Liver (tissue), 9 donors: ENCODE measurements around the gene HSPA1B. TPM values are rescaled to one million over a fixed set of nuclear protein-coding genes. Genes with fewer than 3 reads are reported as not detected.

Source experiments
- DNase-seq: peaks from one replicate; pipeline ENCODE4 v3.0.0-alpha.2; 2017; ENCODE audit warnings: low spot score
- H3K27ac ChIP-seq, 2 donors: one replicate each; pipeline ENCODE4 v1.7.0; 2013; ENCODE audit warnings: inconsistent platforms in 2 of 2, low read length in 2 of 2, control low read depth in 1 of 2, low read depth in 1 of 2, mild to moderate bottlenecking in 1 of 2
- H3K27me3 ChIP-seq, 4 donors: one replicate each; pipeline versions ENCODE4 v1.6.1 to v1.7.0; 2013; ENCODE audit warnings: low read length in 3 of 4, inconsistent platforms in 1 of 4, mild to moderate bottlenecking in 1 of 4, moderate library complexity in 1 of 4; ENCODE audit not compliant: control insufficient read depth in 4 of 4, insufficient read depth in 4 of 4
- H3K36me3 ChIP-seq, 4 donors: one replicate each; pipeline versions ENCODE4 v1.6.1 to v1.7.0; 2013; ENCODE audit warnings: low read length in 3 of 4, mild to moderate bottlenecking in 3 of 4, low read depth in 1 of 4, moderate library complexity in 1 of 4; ENCODE audit not compliant: control insufficient read depth in 4 of 4, insufficient read depth in 3 of 4
- H3K4me1 ChIP-seq, 4 donors: one replicate each; pipeline versions ENCODE4 v1.6.1 to v1.7.0; 2013; ENCODE audit warnings: low read length in 3 of 4, mild to moderate bottlenecking in 3 of 4, moderate library complexity in 1 of 4; ENCODE audit not compliant: control insufficient read depth in 4 of 4, insufficient read depth in 4 of 4
- H3K4me3 ChIP-seq, 3 donors: one replicate each; pipeline versions ENCODE4 v1.6.1 to v1.7.0; 2013; ENCODE audit warnings: low read length in 3 of 3, control low read depth in 1 of 3, low read depth in 1 of 3, mild to moderate bottlenecking in 1 of 3
- H3K9ac ChIP-seq, 2 donors: one replicate each; pipeline ENCODE4 v1.7.0; 2013; ENCODE audit warnings: low read length in 2 of 2, mild to moderate bottlenecking in 2 of 2, moderate library complexity in 2 of 2, control low read depth in 1 of 2, low read depth in 1 of 2
- H3K9me3 ChIP-seq, 4 donors: one replicate each; pipeline versions ENCODE4 v1.6.1 to v1.7.0; 2013; ENCODE audit warnings: low read length in 3 of 4; ENCODE audit not compliant: control insufficient read depth in 4 of 4
- EGR1 ChIP-seq, 2 donors: IDR thresholded peaks; 2 replicates each; pipeline ENCODE4 v1.6.1; 2016 to 2018; ENCODE audit warnings: antibody characterized with exemption in 2 of 2, low read depth in 2 of 2
- FOXA1 ChIP-seq: IDR thresholded peaks from 2 replicates; pipeline ENCODE4 v1.6.1; 2016; ENCODE audit warnings: antibody characterized with exemption
- FOXA2 ChIP-seq: IDR thresholded peaks from 2 replicates; pipeline ENCODE4 v1.6.1; 2016; ENCODE audit warnings: antibody characterized with exemption
- GABPA ChIP-seq, 2 donors: IDR thresholded peaks in 1 of 2; conservative IDR thresholded peaks in 1 of 2; 2 replicates each; pipeline ENCODE4 v1.6.1; 2016; ENCODE audit warnings: antibody characterized with exemption in 2 of 2, mild to moderate bottlenecking in 1 of 2, moderate library complexity in 1 of 2
- HNF4A ChIP-seq, 2 donors: conservative IDR thresholded peaks; 2 replicates each; pipeline ENCODE4 v1.6.1; 2016; ENCODE audit warnings: antibody characterized with exemption in 2 of 2, mild to moderate bottlenecking in 2 of 2
- HNF4G ChIP-seq: IDR thresholded peaks from 2 replicates; pipeline ENCODE4 v1.6.1; 2016; ENCODE audit warnings: antibody characterized with exemption
- JUND ChIP-seq, 2 donors: IDR thresholded peaks; 2 replicates each; pipeline ENCODE4 v1.6.1; 2016; ENCODE audit warnings: antibody characterized with exemption in 2 of 2
- NR2F2 ChIP-seq: IDR thresholded peaks from 2 replicates; pipeline ENCODE4 v1.6.1; 2016; ENCODE audit warnings: antibody characterized with exemption
- RAD21 ChIP-seq, 2 donors: IDR thresholded peaks; 2 replicates each; pipeline ENCODE4 v1.6.1; 2016; ENCODE audit warnings: antibody characterized with exemption in 2 of 2, mild to moderate bottlenecking in 2 of 2
- RXRA ChIP-seq, 2 donors: IDR thresholded peaks; 2 replicates each; pipeline ENCODE4 v1.6.1; 2017 to 2018; ENCODE audit warnings: antibody characterized with exemption in 2 of 2, mild to moderate bottlenecking in 1 of 2
- TAF1 ChIP-seq: conservative IDR thresholded peaks from 2 replicates; pipeline ENCODE4 v1.6.1; 2016; ENCODE audit warnings: antibody characterized with exemption, mild to moderate bottlenecking
- YY1 ChIP-seq: IDR thresholded peaks from 2 replicates; pipeline ENCODE4 v1.6.1; 2016; ENCODE audit warnings: antibody characterized with exemption, mild to moderate bottlenecking
- WGBS: extraction: QIAGEN DNeasy Blood & Tissue Kit; methylation state at CpG from one replicate; pipeline ENCODE4 v1.1.7; 2013; 5-methylcytosine and 5-hydroxymethylcytosine counted together
- polyA plus RNA-seq, 2 donors: library from polyadenylated mRNA; stranded (reverse) in 1 of 2; unstranded in 1 of 2; fragments of 200-250 nt in 1 of 2; fragments of >200 nt in 1 of 2; fragmentation: Nextera tagmentation in 1 of 2; extraction: Ambion mirVana in 1 of 2; gene quantifications; one replicate each; pipeline versions ENCODE4 v1.2.1 to v1.2.3, GENCODE V29; 2013 to 2015
- total RNA-seq, 2 donors: library from RNA; depleted of rRNA; stranded (reverse); fragments of >200 nt; gene quantifications; one replicate each; pipeline ENCODE4 v1.2.3, GENCODE V29; 2014
- TF ChIP-seq, protein P1 (sequence below): IDR thresholded peaks from 2 replicates; pipeline ENCODE4 v1.6.1; 2016; ENCODE audit warnings: antibody characterized with exemption
- TF ChIP-seq, protein P2 (sequence below): fragments of 150-350 bp; IDR thresholded peaks from 2 replicates; pipeline ENCODE4 v1.5.1; 2017; ENCODE audit warnings: improper control_type of control experiment, low read depth, low read length; ENCODE audit not compliant: missing input control
- TF ChIP-seq, protein P3 (sequence below): IDR thresholded peaks from 2 replicates; pipeline ENCODE4 v1.6.1; 2016; ENCODE audit warnings: antibody characterized with exemption, mild to moderate bottlenecking
- TF ChIP-seq, protein P4 (sequence below): IDR thresholded peaks from 2 replicates; pipeline ENCODE4 v1.6.1; 2016; ENCODE audit warnings: antibody characterized with exemption
- donor health status: healthy.
- donor health status: healthy.
- donor health status: healthy.
- donor health status: healthy.
- donor health status: healthy.

HSPA1B gene
- total and polyA plus RNA-seq, 4 donors: 9.5 to 165 (median 43.9) TPM

- H3K4me1 ChIP-seq: peaks cover 6 to 15% (median 14%) of the 10 kb centered on the region in 4 donors
- no peaks in the 10 kb centered on the region for H3K27me3 ChIP-seq
- no peak for DNase-seq
- 99% methylated on average over 8 of the region's 8 CpGs for WGBS
- H3K4me3 ChIP-seq: no peak overlapping the region
- TF ChIP-seq EGR1 (IDR thresholded peaks at IDR 0.05; ENCODE audit: low read depth in 2 of 2): no peak
- no peak for TF ChIP-seq FOXA1
- no peak for TF ChIP-seq RAD21 (IDR thresholded peaks at IDR 0.05)
- TF ChIP-seq YY1: no peak
- TF ChIP-seq RXRA (IDR thresholded peaks at IDR 0.05): no peak
- TF ChIP-seq, protein P1, sequence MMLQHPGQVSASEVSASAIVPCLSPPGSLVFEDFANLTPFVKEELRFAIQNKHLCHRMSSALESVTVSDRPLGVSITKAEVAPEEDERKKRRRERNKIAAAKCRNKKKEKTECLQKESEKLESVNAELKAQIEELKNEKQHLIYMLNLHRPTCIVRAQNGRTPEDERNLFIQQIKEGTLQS: no peak
- no peak for TF ChIP-seq TAF1
- TF ChIP-seq HNF4A (conservative IDR thresholded peaks at IDR 0.05): no peak
- TF ChIP-seq, protein P2, sequence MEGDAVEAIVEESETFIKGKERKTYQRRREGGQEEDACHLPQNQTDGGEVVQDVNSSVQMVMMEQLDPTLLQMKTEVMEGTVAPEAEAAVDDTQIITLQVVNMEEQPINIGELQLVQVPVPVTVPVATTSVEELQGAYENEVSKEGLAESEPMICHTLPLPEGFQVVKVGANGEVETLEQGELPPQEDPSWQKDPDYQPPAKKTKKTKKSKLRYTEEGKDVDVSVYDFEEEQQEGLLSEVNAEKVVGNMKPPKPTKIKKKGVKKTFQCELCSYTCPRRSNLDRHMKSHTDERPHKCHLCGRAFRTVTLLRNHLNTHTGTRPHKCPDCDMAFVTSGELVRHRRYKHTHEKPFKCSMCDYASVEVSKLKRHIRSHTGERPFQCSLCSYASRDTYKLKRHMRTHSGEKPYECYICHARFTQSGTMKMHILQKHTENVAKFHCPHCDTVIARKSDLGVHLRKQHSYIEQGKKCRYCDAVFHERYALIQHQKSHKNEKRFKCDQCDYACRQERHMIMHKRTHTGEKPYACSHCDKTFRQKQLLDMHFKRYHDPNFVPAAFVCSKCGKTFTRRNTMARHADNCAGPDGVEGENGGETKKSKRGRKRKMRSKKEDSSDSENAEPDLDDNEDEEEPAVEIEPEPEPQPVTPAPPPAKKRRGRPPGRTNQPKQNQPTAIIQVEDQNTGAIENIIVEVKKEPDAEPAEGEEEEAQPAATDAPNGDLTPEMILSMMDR: no peak
- TF ChIP-seq JUND (IDR thresholded peaks at IDR 0.05): no peak
- no peak overlapping the region for H3K27ac ChIP-seq
- no peaks in the 10 kb centered on the region for H3K9me3 ChIP-seq
- peaks cover 9 to 28% (median 12%) of the 10 kb centered on the region in 4 donors for H3K36me3 ChIP-seq
- H3K9ac ChIP-seq: no peak overlapping the region
These were observed 31.2 kb downstream of the HSPA1B start for GRCh38 chr6:31858707-31859106.

- H3K27me3 ChIP-seq: no peaks in the 10 kb centered on the region
These were observed 32.4 kb downstream of the HSPA1B start for GRCh38 chr6:31859923-31860322.

GRCh38 chr6:31860349-31860748, 32.8 kb downstream of the HSPA1B start:
- Histone ChIP-seq H3K27me3 (no peaks in the 10 kb centered on the region), H3K9ac (no peak overlapping the region), H3K4me3 (no peak overlapping the region), H3K27ac (no peak overlapping the region), H3K36me3 (peaks cover 9 to 28% (median 12%) of the 10 kb centered on the region in 4 donors), H3K9me3 (no peaks in the 10 kb centered on the region), H3K4me1 (peaks cover 11 to 21% (median 17%) of the 10 kb centered on the region in 4 donors)
- no peak for DNase-seq
- 96% methylated on average over 13 of the region's 13 CpGs for WGBS
- TF ChIP-seq FOXA1 (no peak), FOXA2 (no peak), JUND (IDR thresholded peaks at IDR 0.05) (no peak), RAD21 (IDR thresholded peaks at IDR 0.05) (no peak), RXRA (IDR thresholded peaks at IDR 0.05) (no peak), EGR1 (IDR thresholded peaks at IDR 0.05; ENCODE audit: low read depth in 2 of 2) (no peak), HNF4A (conservative IDR thresholded peaks at IDR 0.05) (no peak), GABPA (IDR thresholded peaks at IDR 0.05 in 1 of 2, conservative IDR thresholded peaks at IDR 0.05 in 1 of 2) (no peak), HNF4G (no peak), NR2F2 (no peak)
- TF ChIP-seq, protein P1: no peak
- TF ChIP-seq, protein P3, sequence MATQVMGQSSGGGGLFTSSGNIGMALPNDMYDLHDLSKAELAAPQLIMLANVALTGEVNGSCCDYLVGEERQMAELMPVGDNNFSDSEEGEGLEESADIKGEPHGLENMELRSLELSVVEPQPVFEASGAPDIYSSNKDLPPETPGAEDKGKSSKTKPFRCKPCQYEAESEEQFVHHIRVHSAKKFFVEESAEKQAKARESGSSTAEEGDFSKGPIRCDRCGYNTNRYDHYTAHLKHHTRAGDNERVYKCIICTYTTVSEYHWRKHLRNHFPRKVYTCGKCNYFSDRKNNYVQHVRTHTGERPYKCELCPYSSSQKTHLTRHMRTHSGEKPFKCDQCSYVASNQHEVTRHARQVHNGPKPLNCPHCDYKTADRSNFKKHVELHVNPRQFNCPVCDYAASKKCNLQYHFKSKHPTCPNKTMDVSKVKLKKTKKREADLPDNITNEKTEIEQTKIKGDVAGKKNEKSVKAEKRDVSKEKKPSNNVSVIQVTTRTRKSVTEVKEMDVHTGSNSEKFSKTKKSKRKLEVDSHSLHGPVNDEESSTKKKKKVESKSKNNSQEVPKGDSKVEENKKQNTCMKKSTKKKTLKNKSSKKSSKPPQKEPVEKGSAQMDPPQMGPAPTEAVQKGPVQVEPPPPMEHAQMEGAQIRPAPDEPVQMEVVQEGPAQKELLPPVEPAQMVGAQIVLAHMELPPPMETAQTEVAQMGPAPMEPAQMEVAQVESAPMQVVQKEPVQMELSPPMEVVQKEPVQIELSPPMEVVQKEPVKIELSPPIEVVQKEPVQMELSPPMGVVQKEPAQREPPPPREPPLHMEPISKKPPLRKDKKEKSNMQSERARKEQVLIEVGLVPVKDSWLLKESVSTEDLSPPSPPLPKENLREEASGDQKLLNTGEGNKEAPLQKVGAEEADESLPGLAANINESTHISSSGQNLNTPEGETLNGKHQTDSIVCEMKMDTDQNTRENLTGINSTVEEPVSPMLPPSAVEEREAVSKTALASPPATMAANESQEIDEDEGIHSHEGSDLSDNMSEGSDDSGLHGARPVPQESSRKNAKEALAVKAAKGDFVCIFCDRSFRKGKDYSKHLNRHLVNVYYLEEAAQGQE: no peak
- TF ChIP-seq, protein P4, sequence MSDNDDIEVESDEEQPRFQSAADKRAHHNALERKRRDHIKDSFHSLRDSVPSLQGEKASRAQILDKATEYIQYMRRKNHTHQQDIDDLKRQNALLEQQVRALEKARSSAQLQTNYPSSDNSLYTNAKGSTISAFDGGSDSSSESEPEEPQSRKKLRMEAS: no peak
- TF ChIP-seq, protein P2: no peak

More at GRCh38 chr6:31859923-31860322, 32.4 kb downstream of the HSPA1B start:
- no peak for DNase-seq
- Histone ChIP-seq H3K36me3 (peaks cover 9 to 28% (median 12%) of the 10 kb centered on the region in 4 donors), H3K27ac (no peak overlapping the region), H3K9me3 (no peaks in the 10 kb centered on the region), H3K4me1 (peaks cover 11 to 20% (median 16%) of the 10 kb centered on the region in 4 donors), H3K4me3 (no peak overlapping the region), H3K9ac (no peak overlapping the region)
- TF ChIP-seq, protein P4: no peak
- WGBS: 93% methylated on average over 11 of the region's 11 CpGs
